CD14-positive monocyte (primary cell): ENCODE results near the gene LY86. TPM values are rescaled to one million over a fixed set of nuclear protein-coding genes. Genes with fewer than 3 reads are reported as not detected.

Experiments
- DNase-seq, 3 donors: peaks; one replicate each; pipeline ENCODE4 v3.0.0-alpha.2; 2011 to 2022
- H2AFZ ChIP-seq: 2 replicates; pipeline ENCODE4 v1.6.0; 2012; ENCODE audit warnings: mild to moderate bottlenecking, low read depth, low read length, inconsistent platforms; ENCODE audit not compliant: insufficient read depth, poor library complexity, severe bottlenecking
- H3K27ac ChIP-seq, 2 donors: 1 replicate in 1 of 2; 2 replicates in 1 of 2; pipeline ENCODE4 v1.5.1; 2012 to 2013; ENCODE audit warnings: low read length in 2 of 2, control low read depth in 1 of 2, inconsistent platforms in 1 of 2, low read depth in 1 of 2, mild to moderate bottlenecking in 1 of 2
- H3K27me3 ChIP-seq, 2 donors: one replicate each; pipeline versions ENCODE4 v1.6.0 to v1.6.1; 2011 to 2013; ENCODE audit warnings: low read length in 2 of 2; ENCODE audit not compliant: control insufficient read depth in 2 of 2, insufficient read depth in 2 of 2
- H3K36me3 ChIP-seq, 2 donors: replicated peaks in 1 of 2; 1 replicate in 1 of 2; 2 replicates in 1 of 2; pipeline versions ENCODE4 v1.5.1 to v1.6.1; 2012 to 2013; ENCODE audit warnings: low read length in 2 of 2, control low read depth in 1 of 2, inconsistent platforms in 1 of 2, mild to moderate bottlenecking in 1 of 2; ENCODE audit not compliant: insufficient read depth in 2 of 2, control insufficient read depth in 1 of 2
- H3K4me1 ChIP-seq, 2 donors: 1 replicate in 1 of 2; 2 replicates in 1 of 2; pipeline versions ENCODE4 v1.5.1 to v1.6.1; 2012 to 2013; ENCODE audit warnings: low read length in 2 of 2, control low read depth in 1 of 2, inconsistent platforms in 1 of 2, mild to moderate bottlenecking in 1 of 2, moderate library complexity in 1 of 2; ENCODE audit not compliant: insufficient read depth in 2 of 2, control insufficient read depth in 1 of 2
- H3K4me2 ChIP-seq: replicated peaks from 2 replicates; pipeline ENCODE3; 2012; ENCODE audit warnings: low read length, moderate library complexity, mild to moderate bottlenecking; ENCODE audit not compliant: poor library complexity, severe bottlenecking; ENCODE audit errors: extremely low read depth
- H3K4me3 ChIP-seq, 3 experiments: fragments of 200-600 bp in 1 of 3; sonication (generic) in 1 of 3; replicated peaks in 1 of 3; 1 replicate in 2 of 3; 2 replicates in 1 of 3; pipeline ENCODE4 v1.5.1; 2011 to 2013; ENCODE audit warnings: low read length in 3 of 3, mild to moderate bottlenecking in 3 of 3, control low read depth in 2 of 3, low read depth in 2 of 3, inconsistent platforms in 1 of 3, moderate library complexity in 1 of 3
- H3K79me2 ChIP-seq: 2 replicates; pipeline ENCODE4 v1.6.0; 2012; ENCODE audit warnings: mild to moderate bottlenecking, control low read depth, inconsistent platforms, low read length, moderate library complexity; ENCODE audit not compliant: insufficient read depth
- H3K9ac ChIP-seq: 2 replicates; pipeline ENCODE4 v1.6.0; 2017; ENCODE audit warnings: low read length, mild to moderate bottlenecking; ENCODE audit not compliant: insufficient read depth, poor library complexity, severe bottlenecking
- H3K9me3 ChIP-seq, 2 donors: replicated peaks in 1 of 2; 1 replicate in 1 of 2; 2 replicates in 1 of 2; pipeline versions ENCODE4 v1.5.1 to v1.6.1; 2012 to 2013; ENCODE audit warnings: low read length in 2 of 2, control low read depth in 1 of 2; ENCODE audit not compliant: control insufficient read depth in 1 of 2, insufficient read depth in 1 of 2
- H4K20me1 ChIP-seq: 2 replicates; pipeline ENCODE4 v1.6.0; 2012; ENCODE audit warnings: mild to moderate bottlenecking, low read length, control low read depth, moderate library complexity; ENCODE audit not compliant: insufficient read depth
- H3K27ac Mint-ChIP-seq, 7 donors: one replicate each; pipeline ENCODE4 v1.8.0; 2020; ENCODE audit warnings: mild to moderate bottlenecking in 7 of 7, mixed read lengths in 7 of 7, moderate library complexity in 6 of 7, inconsistent platforms in 2 of 7
- H3K27me3 Mint-ChIP-seq, 3 donors: one replicate each; pipeline ENCODE4 v1.8.0; 2021 to 2022; ENCODE audit warnings: low read depth in 3 of 3, mild to moderate bottlenecking in 3 of 3, mixed read lengths in 3 of 3, moderate library complexity in 3 of 3, inconsistent platforms in 1 of 3
- H3K36me3 Mint-ChIP-seq, 2 donors: one replicate each; pipeline ENCODE4 v1.8.0; 2020; ENCODE audit warnings: mixed read lengths in 2 of 2, inconsistent platforms in 1 of 2, mild to moderate bottlenecking in 1 of 2
- H3K4me1 Mint-ChIP-seq: one replicate; pipeline ENCODE4 v1.8.0; 2020; ENCODE audit warnings: mild to moderate bottlenecking, mixed read lengths
- H3K4me3 Mint-ChIP-seq, 2 donors: one replicate each; pipeline ENCODE4 v1.8.0; 2020; ENCODE audit warnings: mild to moderate bottlenecking in 2 of 2, mixed read lengths in 2 of 2, moderate library complexity in 1 of 2
- H3K9me3 Mint-ChIP-seq, 7 donors: one replicate each; pipeline ENCODE4 v1.8.0; 2020 to 2022; ENCODE audit warnings: mixed read lengths in 7 of 7, mild to moderate bottlenecking in 6 of 7, moderate library complexity in 6 of 7, inconsistent platforms in 2 of 7
- WGBS: methylation state at CpG from one replicate; pipeline ENCODE4 v1.1.5; 2013; ENCODE audit warnings: missing lambda C conversion rate; ENCODE audit not compliant: insufficient coverage; 5-methylcytosine and 5-hydroxymethylcytosine counted together
- intact Hi-C, 2 donors: fragments of 100-400 bp; cut with micrococcal nuclease; formaldehyde crosslinking; loops; one replicate each; pipeline versions ENCODE4 v1.15.0 to v1.15.1; 2023
- polyA plus RNA-seq, 3 donors: library from polyadenylated mRNA; depleted of rRNA in 1 of 3; unstranded in 2 of 3; stranded (reverse) in 1 of 3; fragments of 300-500 nt in 2 of 3; fragments of >200 nt in 1 of 3; fragmentation: Illumina TruSeq in 2 of 3; gene quantifications; 1 replicate in 2 of 3; 2 replicates in 1 of 3; pipeline ENCODE4 v1.2.3, GENCODE V29; 2012 to 2021
- TF ChIP-seq, protein P1 (sequence below): fragments of 200-600 bp; IDR thresholded peaks from one replicate; pipeline ENCODE4 v1.8.0; 2022; ENCODE audit warnings: antibody characterized with exemption, mild to moderate bottlenecking

LY86 gene
- polyA plus RNA-seq, 3 donors = 166 to 609 (median 454) TPM

- Mint-ChIP-seq H3K4me1 (peaks cover 28% of the 10 kb centered on the region), H3K27ac (no peak overlapping the region), H3K4me3 (no peak overlapping the region), H3K9me3 (peaks cover 0 to 6% (median 2%) of the 10 kb centered on the region in 7 donors), H3K27me3 (peaks cover 0 to 3% (median 1%) of the 10 kb centered on the region in 3 donors), H3K36me3 (no peaks in the 10 kb centered on the region)
- Histone ChIP-seq H3K4me3 (no peak overlapping the region), H3K4me1 (peaks cover 13 to 22% of the 10 kb centered on the region in 2 donors), H3K79me2 (no peaks in the 10 kb centered on the region), H3K36me3 (no peaks in the 10 kb centered on the region), H2AFZ (no peak overlapping the region), H3K9me3 (peaks cover 0 to 3% of the 10 kb centered on the region in 2 donors), H3K4me2 (no peak overlapping the region), H3K27ac (no peak overlapping the region), H4K20me1 (no peaks in the 10 kb centered on the region), H3K27me3 (no peaks in the 10 kb centered on the region), H3K9ac (no peak overlapping the region)
- TF ChIP-seq, protein P1, sequence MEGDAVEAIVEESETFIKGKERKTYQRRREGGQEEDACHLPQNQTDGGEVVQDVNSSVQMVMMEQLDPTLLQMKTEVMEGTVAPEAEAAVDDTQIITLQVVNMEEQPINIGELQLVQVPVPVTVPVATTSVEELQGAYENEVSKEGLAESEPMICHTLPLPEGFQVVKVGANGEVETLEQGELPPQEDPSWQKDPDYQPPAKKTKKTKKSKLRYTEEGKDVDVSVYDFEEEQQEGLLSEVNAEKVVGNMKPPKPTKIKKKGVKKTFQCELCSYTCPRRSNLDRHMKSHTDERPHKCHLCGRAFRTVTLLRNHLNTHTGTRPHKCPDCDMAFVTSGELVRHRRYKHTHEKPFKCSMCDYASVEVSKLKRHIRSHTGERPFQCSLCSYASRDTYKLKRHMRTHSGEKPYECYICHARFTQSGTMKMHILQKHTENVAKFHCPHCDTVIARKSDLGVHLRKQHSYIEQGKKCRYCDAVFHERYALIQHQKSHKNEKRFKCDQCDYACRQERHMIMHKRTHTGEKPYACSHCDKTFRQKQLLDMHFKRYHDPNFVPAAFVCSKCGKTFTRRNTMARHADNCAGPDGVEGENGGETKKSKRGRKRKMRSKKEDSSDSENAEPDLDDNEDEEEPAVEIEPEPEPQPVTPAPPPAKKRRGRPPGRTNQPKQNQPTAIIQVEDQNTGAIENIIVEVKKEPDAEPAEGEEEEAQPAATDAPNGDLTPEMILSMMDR = no peak
- intact Hi-C loops = no loop called here
- no CpG with 5 or more reads among the region's 4 CpGs for WGBS
- no peak for DNase-seq
These were observed 23.5 kb upstream of the LY86 start for GRCh38 chr6:6565069-6565468.

- Mint-ChIP-seq H3K27ac (no peak overlapping the region), H3K27me3 (peaks cover 0 to 2% (median under 1%) of the 10 kb centered on the region in 3 donors), H3K4me1 (peaks cover 27% of the 10 kb centered on the region), H3K4me3 (no peak overlapping the region), H3K9me3 (peaks cover 0 to 6% (median 2%) of the 10 kb centered on the region in 7 donors), H3K36me3 (no peaks in the 10 kb centered on the region)
- TF ChIP-seq, protein P1 = no peak
- no peak for DNase-seq
- Histone ChIP-seq H3K4me1 (peaks cover 13 to 22% of the 10 kb centered on the region in 2 donors), H3K4me2 (no peak overlapping the region), H3K27me3 (no peaks in the 10 kb centered on the region), H3K79me2 (no peaks in the 10 kb centered on the region), H4K20me1 (no peaks in the 10 kb centered on the region), H3K9ac (no peak overlapping the region), H3K4me3 (no peak overlapping the region), H2AFZ (no peak overlapping the region), H3K9me3 (peaks cover 0 to 3% of the 10 kb centered on the region in 2 donors), H3K36me3 (no peaks in the 10 kb centered on the region), H3K27ac (no peak overlapping the region)
- no CpG with 5 or more reads among the region's 3 CpGs for WGBS
- intact Hi-C loops = no loop called here
These were observed 23.0 kb upstream of the LY86 start for GRCh38 chr6:6565488-6565887.
